Amniotic stem cell (primary cell): ENCODE measurements around the gene LRFN3.
"Not testable (repeated sequence)": the region's sequence is repeated elsewhere in the genome, so short reads cannot be mapped to it uniquely, and the experiment has no call there.

Source experiments
- DNase-seq: peaks from one replicate; lab custom pipeline; 2025; lab: John Stamatoyannopoulos, UW

LRFN3 gene

DNA sequence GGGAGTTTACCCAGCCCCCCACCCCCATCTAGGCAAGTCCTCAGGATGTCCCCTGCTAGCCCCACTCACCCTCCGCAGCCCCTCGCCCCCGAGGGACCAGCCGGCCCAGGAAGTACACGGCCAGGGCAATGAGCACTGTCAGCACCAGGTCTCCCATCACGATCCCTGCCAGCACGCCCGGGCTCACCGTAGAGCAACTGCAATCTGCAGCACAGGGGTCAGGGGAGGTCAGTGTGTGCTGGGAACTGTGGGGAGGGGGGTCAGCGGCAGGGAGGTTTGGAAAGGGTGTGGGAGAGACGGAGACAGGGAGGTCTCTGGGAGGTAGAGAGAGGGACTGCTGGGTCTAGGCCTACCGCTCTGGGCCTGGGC is 28.8 kb upstream of the LRFN3 start:
- no peak for DNase-seq

DNA sequence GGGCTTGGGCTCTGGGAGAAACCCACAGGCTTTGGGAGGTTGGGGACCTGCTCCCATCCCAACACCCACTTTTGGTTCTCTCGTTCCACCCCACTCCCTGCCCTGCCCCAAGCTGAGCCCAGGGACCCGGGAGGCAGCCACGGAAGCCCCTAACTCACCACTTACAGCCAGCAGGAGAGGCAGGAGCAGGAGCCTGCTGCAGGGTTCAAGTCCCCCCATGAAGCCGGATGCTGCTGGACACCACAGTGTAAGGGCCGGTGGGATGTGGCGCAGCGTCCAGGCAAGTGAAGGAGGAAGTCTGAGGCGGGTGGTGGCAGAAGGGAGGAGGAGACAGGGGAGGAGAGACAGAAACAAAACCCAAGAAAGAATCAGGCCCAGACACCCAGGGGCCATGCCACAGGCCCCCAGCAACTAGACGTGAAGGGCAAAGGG is 28.1 kb upstream of the LRFN3 start, which contains the start of gene TYROBP:
TSS of gene TYROBP (minus strand) at position 286 of the 432 bp plus-strand sequence. CDS start at position 219, 67 bp downstream.
- no peak for DNase-seq

DNA sequence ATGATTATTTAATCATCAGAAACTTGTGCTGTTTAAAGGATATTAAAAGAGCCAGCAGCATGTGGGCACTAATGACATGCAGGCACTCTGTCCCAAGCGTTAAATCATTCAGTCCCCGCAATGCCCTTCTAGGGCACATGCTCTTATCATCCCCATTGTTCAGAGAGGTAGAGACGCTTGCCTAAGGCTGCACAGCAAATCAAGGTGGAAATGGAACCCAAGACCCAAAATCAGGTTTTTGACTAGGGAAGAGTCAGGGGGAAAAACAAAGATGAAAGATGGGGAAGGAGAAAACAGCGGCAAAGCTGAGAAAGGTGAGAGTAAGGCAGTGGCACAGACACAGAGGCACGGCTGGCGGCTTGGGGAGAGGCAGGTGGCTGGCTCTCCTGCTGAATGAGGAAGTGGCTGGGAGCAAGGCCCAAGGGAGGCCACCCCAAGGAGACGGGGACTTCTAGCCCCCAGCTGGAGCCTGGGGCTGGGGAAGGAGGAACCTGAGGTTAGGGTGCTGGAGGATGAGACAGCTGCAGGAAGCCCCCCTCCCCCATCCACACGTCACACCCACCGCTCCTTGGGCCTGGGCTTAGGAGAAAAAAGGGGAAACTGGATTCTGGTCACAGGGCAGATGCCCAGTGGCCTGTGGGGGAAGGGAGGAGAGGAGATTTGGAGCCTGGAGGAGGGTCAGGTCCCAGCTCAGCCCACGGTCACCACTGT is 27.0 kb upstream of the LRFN3 start:
- no peak for DNase-seq

DNA sequence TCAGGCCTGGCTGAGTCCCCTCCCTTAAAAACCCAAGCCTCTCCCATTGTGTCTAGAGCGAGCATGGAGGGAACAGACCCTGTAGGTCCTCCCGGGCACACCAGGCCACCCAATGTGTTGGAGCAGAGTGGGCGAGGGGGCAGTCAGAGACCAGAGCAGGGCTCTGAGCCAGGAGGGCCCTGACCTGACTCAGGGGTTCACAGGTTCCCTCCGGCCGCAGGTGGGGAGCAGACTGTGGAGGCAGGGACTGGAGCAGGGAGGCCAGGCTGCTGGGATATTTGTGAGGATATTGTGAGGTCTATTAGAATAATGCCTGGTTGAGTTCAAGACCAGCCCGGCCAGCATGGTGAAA is 26.5 kb upstream of the LRFN3 start:
- no peak for DNase-seq

DNA sequence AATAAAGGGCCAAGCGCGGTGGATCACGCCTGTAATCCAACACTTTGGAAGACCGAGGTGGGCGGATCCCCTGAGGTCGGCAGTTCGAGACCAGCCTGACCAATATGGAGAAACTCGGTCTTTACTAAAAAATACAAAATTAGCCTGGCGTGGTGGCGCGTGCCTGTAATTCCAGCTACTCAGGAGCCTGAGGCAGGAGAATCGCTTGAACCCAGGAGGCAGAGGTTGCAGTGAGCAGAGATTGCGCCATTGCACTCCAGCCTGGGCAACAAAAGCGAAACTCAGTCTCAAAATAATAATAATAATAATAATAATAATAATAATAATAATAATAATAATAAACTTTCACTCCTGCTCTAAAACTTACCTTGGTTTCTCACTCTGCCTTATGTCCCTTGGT is 25.8 kb upstream of the LRFN3 start:
- not testable (repeated sequence) for DNase-seq

DNA sequence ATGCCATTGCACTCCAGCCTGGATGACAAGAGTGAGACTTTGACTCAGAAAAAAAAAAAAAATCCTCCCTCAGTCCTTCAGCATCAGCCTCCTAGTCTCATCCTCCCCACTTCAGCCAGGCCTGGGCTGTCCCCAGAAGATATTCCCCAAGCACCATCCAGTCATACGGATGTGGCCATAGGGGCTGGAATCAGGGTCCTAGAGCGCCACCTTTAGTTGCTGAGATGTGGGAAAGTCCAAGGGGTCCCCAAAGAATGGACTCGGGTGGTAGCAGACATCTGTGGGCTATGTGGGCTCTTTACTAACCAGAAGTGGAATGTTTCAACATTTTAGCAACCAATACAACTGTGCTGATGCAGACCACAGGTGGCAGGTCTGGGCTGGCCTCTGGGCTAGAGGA is 25.0 kb upstream of the LRFN3 start:
- no peak for DNase-seq

DNA sequence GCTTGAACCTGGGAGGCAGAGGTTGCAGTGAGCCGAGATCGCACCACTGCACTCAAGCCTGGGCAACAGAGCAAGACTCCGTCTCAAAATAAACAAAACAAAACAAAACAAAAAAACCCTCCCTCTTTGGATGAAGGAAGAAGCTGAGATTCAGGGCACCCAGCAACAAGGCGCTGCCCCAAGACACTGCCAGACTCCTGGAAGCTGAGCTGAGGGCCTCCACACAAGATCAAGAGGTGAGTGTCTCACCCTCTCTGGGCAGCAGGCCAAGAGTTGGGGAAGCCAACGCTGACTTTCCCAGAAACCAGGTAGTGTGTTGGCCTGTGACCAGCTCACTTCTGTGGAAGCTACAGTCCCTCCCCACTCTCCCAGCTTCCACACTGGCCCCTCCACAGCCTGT is 24.4 kb upstream of the LRFN3 start:
- DNase-seq: no peak

DNA sequence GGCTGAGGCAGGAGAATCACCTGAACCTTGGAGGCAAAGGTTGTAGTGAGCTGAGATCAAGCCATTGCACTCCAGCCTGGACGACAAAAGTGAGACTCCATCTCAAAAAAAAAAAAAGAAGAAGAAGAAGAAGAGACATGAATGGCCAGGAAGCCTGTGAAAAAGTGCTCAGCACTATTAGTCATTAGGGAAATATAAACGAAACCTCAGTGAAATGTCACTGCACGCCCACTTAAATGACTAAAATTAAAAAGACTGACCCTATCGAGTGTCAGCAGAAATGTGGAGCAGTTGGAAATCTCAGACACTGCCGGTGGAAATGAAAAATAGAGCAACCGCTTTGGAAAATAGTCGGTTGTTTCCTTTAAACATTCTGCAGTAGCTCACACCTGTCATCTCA is 22.6 kb upstream of the LRFN3 start:
- DNase-seq: no peak

DNA sequence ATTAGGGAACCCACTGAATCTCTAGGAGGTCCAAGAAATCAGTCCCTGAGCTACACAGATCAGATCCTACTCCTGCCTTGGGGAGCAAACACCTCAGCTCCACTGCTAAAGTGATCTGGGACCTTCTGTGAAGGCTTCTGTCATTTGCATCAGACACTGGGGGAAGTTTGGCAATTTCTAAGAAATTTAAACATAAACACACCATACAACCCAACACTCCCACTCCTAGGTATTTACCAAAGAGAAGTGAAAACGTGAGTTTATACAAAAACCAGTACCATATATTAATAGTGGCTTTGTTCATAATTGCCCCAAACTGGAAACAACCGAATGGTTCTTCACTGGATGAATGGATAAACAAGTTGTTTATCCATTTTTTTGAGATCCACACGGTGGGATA is 20.7 kb upstream of the LRFN3 start:
- DNase-seq: no peak

DNA sequence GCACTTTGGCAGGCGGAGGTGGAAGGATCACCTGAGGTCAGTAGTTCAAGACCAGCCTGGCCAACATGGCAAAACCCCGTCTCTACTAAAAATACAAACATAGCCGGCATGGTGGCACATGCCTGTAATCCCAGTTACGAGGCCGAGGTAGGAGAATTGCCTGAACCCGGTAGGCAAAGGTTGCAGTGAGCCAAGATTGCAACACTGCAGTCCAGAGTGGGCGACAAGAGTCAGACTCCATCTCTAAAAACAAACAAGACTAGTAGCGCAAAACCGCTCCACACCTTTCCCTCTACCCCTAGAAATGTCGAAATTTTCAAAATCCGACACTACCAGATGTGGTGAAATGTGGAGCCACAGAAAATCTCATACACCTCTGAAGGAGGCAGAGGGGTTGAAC is 16.9 kb upstream of the LRFN3 start:
- DNase-seq: no peak

DNA sequence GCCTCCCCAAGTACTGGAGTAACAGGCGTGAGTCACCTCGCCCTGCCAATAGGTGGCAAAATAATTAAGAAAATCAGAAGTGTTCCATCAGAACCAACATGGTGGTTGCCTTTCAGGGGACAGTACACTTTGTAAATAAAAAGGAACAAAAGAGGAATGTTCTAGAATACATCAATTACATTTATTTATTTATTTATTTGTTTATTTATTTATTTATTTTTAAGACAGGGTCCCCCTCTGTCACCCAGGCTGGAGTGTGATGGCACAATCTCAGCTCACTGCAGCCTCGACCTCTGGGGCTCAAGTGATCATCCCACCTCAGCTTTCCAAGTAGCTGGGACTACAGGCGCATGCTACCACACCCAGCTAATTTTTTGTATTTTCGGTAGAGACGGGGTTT is 15.2 kb upstream of the LRFN3 start:
- no peak for DNase-seq

DNA sequence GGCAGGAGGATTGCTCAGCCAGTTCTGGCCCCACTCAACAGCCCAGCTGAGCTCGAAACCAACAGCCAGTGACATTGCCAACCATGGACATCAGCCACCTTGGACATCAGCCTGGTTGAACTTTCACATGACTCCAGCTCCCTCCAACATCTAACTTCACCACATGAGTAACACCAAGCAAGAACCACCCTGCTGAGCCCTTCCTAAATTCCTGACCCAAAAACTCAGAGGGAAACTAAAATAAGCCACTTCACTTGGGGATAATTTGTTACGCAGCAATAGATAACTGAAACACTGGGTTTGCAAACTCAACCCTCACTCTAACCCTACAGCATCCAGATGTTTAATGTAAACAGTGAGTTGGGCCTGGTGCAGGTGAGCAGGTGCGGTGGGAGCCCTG is 10.7 kb upstream of the LRFN3 start:
- no peak for DNase-seq

DNA sequence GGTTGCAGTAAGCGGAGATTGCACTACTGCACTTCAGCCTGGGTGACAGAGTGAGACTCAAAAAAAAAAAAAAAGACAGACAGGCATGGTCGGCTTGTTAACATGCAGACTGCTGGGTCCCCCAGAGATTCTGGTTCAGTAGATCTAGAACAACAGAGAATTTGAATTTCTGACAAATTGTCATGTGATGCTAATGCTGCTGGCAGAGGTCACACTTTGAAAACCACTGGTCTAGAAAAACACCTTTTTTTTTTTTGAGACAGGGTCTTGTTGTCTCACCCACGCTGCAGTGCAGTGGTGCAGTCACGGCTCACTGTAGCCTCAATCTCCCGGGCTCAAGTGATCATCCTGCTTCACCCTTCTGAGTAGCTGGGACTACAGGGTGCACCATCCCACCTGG is 7.7 kb upstream of the LRFN3 start:
- DNase-seq: no peak

DNA sequence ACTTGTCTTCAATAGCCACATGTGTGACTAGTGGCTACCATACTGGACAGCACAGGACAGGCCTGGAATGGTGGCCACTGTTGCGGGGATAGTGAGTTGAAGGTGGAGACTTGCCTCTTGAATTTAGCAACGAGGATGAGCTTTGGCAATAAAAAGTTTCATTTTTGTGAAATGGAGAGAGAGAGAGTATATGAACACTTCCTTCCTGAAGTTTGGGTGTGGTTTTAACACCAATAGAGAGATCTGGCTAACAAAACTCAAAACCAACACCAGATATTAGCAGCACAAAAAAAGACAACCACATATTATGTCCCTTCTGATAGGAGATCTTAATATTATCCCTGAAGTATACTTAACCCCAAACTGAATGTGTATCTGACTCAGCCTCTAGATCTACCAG is 6.3 kb upstream of the LRFN3 start:
- no peak for DNase-seq

DNA sequence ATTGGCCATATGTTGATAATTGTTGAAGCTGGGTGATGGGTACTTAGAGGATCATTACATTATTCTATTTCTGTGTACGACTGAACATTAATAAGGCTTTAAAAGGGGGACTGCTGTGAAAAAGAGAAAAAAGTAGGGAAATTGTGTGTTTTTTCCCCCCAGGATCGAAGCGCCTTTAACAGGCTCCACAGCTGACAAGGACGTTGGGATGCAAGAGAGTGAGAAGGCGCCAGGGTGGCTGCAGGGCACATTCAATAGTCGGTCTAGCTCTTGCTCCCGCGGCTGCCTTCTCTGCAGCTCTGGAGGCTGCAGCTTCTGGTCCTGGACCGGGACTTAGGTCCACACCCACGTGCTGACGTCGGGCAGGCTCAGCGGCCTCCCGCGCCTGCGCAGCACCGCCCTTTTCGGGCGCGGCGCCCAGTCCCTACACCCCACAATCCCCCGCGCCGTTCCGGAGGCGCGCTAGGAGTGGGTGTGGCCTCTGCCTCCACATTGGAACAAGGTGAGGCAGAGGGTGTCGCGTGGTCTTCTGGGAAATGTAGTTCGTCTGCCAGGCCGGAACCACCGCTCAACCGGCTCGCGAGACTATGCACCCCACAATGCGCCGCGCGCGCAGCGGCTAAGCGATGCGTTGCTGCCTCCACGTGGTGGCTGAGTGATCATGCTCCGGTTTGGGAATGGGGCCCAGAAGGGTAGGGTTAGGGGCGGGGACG is 4.9 kb upstream of the LRFN3 start:
- peak; percentile 99 for DNase-seq

DNA sequence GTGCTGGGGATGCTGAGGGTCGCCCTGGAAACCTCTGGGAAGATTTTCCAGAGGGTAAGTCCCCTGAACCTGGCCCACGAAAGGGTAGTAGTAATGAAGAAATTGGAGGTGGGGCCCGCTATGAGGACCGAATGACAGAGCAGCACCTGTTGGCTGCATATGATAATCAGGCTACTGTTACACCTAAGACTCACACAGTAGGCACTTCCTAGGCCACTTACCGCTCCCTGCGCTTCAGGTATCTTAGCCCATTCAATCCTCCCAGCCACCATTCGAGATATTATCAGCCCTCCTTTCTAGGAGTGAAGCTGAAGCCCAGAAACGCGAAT is 4.3 kb upstream of the LRFN3 start:
- no peak for DNase-seq

DNA sequence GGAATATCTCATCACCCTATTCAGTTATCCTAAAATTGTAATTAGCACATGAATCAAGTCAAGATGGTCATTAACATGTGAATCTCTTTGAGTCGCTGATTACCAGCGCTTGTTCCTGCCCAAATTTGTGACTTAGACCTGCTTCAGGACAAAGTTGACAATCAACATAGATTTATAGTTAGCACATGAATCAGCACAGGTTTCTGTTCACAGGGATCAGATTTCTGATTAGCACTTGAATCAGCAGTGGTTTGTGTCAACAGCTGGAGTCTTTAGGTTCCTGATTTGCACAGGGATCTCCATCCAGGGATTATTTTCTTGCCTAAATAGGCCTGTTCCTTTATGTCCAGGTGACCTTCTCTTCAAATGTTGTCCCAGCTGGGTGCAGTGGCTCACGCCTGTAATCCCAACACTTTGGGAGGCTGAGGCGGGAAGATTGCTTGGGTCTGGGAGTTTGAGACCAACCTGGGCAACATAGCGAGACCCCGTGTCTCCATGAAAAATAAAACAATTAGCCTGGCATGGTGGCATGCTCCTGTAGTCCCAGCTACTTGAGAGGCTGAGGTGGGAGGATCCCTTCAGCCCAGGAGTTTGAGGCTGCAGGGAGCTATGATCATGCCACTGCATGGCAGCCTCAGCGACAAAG is 3.8 kb upstream of the LRFN3 start:
- DNase-seq: no peak

DNA sequence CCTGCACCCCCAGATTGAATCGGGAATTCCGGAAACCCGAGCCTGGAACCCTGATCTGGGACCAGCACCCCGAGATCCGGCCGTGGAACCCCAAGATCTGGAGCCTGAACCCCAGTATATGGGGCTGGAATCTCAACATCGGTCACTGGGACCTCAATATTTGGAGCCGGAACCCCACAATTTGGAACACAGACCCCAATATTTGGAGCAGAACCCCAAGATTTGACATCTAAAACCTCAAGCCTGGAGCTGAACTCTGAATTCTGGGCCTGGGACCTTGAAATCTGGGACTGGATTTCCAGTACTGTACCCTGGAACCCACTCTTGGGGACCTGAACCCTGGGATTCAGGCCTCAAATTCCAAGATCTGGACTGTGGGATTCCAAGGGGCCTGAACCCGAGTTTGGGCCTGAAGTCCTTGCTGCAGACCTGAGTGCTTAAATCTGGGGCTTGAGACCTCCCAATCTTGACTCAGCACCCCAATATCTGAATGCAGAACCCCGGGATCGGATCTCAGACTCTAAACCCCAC is 629 bp downstream of the LRFN3 start:
- no peak for DNase-seq

DNA sequence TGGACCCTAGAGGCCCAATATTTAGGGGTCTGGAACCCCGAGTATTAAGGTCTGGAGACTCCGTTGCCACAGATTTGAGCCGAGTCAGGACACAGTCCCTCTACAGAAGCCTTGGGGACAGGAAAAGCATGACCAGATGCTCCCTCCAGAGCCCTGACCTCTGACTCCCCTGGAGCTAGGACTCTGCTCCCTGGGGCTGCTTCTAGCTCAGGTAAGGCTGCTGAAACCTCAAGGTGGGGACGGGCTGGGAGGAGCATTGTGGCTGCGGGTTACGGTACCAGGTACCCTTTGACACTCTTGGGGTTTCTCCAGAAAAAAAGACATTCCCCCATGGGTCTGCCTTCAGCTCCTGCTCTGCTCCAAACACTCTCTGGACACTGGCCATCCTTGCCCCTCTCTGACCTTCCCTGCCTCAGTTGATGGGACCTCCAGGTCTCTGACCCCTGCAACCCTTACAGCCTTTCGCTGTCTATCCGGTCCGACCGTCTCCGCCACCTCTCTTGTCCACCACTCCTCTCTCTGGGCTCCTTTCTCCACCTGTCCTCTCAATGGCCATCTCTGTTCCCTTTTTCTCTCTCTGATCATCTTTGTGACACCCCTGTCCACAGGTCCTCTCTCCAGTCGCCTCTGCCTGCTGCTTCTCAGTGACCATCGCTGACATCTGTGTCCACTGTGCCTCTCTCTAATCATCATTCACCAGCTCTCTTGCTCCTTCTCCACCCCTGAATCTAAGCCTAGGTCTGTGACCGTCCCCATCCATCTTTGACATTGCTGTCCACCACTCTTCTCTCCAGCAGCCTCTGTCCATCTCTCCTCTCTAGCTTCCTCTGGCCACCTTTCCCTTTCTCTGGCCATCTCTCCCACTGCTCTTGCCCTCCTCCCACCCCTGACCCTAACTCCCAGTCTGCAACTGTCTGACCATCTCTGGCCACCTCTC is 1.4 kb downstream of the LRFN3 start:
- no peak for DNase-seq

DNA sequence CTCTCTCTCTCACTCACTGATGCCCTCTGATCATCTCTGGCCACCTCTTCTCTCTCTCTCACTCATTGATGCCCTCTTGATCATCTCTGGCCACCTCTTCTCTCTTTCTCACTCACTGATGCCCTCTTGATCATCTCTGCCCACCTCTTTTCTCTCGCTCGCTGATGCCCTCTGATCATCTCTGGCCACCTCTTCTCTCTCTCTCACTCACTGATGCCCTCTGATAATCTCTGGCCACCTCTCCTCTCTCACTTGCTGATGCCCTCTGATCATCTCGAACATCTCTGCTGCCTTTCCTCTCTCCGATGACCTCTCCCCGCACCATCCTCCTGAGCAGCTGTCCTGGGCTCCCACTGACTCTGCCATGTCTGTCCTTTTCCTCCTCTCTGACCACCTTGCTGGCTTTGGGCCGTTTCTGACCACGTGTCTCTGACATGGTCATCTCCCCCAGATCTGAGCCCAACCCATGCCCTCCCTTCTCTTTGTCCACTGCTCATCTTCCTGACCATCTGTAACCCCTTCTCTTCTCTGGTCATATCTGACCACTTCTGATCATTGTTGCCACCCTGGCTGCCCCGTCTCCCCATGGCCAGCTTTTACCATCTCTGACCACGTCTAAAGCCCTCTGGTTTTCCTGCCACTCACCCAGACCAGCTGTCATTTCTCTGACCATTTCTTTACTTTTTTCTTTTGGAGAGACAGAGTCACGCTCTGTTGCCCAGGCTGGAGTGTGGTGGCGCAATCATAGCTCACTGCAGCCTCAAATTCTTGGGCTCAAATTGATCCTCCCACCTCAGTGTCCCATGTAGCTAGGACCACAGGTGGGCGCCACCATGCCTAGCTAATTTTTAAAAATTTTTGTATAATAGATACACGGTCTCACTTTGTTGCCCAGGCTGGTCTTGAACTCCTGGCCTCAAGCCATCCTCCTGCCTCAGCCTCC is 2.4 kb downstream of the LRFN3 start:
- no peak for DNase-seq
